Measurements from ENCODE around the gene TMEM259. TPM values are rescaled to one million over a fixed set of nuclear protein-coding genes. Genes with fewer than 3 reads are reported as not detected.
"Not testable (repeated sequence)": the region's sequence is repeated elsewhere in the genome, so short reads cannot be mapped to it uniquely, and the experiment has no call there.

Gene TMEM259
- total RNA-seq, 1 donor from 2014 or later, result 119 TPM

DNA sequence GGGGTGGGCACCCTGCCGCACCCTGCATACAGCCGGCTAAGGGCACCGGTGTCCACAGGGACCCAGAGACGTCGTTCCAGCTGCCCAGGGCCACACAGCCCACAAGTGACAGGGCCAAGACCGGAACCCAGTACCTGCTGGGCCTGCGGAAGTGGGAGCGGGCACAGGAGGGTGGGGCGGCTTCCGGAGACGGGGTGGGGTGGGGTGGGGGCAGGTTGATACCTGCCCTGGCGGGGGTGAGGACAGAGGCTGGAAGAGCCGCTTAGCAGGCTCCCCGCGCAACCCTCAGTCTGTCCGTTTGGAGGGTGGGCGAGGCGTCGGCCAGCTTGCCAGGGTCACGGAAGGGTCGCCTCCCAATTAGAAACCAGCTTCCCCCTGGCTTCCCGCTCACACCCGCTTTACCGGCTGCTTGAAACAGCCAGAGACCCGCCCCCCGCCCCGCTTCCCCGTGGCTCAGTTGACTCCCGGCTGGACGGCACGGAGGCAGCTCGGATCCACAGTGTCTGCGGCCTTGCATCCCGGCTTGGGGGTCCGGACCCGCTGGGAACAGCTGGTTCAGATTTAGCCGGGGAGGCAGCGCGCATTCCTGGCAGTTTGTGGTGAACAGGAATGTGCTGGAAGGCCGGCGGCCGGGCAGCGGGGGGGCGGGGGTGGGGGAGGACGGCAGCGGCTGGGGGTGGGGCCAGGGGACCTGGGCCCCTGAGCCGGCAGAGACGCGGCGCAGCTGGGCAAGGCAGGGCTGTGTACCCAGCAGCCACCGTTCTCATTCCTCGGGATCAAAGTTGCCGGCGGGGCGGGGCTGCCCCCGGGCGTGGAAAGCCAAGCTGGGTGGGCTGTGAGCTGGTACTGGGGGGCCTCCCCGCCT lies 7.4 kb upstream of the TMEM259 start:
- TF ChIP-seq, protein P1, sequence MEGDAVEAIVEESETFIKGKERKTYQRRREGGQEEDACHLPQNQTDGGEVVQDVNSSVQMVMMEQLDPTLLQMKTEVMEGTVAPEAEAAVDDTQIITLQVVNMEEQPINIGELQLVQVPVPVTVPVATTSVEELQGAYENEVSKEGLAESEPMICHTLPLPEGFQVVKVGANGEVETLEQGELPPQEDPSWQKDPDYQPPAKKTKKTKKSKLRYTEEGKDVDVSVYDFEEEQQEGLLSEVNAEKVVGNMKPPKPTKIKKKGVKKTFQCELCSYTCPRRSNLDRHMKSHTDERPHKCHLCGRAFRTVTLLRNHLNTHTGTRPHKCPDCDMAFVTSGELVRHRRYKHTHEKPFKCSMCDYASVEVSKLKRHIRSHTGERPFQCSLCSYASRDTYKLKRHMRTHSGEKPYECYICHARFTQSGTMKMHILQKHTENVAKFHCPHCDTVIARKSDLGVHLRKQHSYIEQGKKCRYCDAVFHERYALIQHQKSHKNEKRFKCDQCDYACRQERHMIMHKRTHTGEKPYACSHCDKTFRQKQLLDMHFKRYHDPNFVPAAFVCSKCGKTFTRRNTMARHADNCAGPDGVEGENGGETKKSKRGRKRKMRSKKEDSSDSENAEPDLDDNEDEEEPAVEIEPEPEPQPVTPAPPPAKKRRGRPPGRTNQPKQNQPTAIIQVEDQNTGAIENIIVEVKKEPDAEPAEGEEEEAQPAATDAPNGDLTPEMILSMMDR (IDR thresholded peaks at IDR 0.05; ENCODE audit: borderline replicate concordance), result no peak
- intact Hi-C loops (cut with micrococcal nuclease), result loop anchor here (5.0 kb wide), 1 partner anchor 74 kb away; the partner anchor contains the start of gene GPX4
- Histone ChIP-seq H3K4me3 (peak overlapping the region; percentile 84), H3K27me3 (ENCODE audit: low read depth) (no peaks in the 10 kb centered on the region), H3K4me1 (peaks cover 52% of the 10 kb centered on the region), H3K27ac (replicated peaks) (peak overlapping the region; percentile 94), H3K9me3 (replicated peaks) (no peaks in the 10 kb centered on the region), H3K36me3 (peaks cover 18% of the 10 kb centered on the region)
- DNase-seq, result peak; percentile 61

DNA sequence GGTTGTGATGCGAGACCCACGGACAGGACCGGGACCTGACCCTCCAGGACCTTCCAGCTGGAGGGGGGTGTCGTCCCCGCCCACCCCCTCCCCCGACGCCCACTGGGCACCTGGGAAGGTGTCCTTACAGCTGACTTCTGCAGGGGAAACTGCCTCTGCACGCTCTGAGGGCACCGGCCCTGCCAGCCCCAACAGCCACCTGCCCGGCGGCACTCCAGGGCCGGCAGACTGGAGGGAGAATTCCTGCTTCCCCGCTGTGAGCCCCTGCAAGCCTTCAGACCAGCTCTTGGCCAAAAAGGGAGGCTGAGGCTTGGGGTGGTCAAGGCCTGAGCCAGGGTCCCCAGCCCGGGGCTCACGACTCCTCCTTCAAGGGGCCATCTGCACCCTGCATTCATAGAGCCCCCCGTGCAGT lies 6.7 kb upstream of the TMEM259 start:
- H3K4me1 ChIP-seq, result peaks cover 58% of the 10 kb centered on the region
- H3K4me3 ChIP-seq, result peak overlapping the region; percentile 84
- DNase-seq, result peak; percentile 18
- H3K36me3 ChIP-seq, result peaks cover 12% of the 10 kb centered on the region
- no peaks in the 10 kb centered on the region for H3K9me3 ChIP-seq (replicated peaks)
- TF ChIP-seq, protein P1 (IDR thresholded peaks at IDR 0.05; ENCODE audit: borderline replicate concordance), result no peak
- intact Hi-C loops (cut with micrococcal nuclease), result loop anchor here (5.0 kb wide), 1 partner anchor 75 kb away; the partner anchor contains the start of gene GPX4
- peak overlapping the region; percentile 94 for H3K27ac ChIP-seq (replicated peaks)
- no peaks in the 10 kb centered on the region for H3K27me3 ChIP-seq (ENCODE audit: low read depth)

DNA sequence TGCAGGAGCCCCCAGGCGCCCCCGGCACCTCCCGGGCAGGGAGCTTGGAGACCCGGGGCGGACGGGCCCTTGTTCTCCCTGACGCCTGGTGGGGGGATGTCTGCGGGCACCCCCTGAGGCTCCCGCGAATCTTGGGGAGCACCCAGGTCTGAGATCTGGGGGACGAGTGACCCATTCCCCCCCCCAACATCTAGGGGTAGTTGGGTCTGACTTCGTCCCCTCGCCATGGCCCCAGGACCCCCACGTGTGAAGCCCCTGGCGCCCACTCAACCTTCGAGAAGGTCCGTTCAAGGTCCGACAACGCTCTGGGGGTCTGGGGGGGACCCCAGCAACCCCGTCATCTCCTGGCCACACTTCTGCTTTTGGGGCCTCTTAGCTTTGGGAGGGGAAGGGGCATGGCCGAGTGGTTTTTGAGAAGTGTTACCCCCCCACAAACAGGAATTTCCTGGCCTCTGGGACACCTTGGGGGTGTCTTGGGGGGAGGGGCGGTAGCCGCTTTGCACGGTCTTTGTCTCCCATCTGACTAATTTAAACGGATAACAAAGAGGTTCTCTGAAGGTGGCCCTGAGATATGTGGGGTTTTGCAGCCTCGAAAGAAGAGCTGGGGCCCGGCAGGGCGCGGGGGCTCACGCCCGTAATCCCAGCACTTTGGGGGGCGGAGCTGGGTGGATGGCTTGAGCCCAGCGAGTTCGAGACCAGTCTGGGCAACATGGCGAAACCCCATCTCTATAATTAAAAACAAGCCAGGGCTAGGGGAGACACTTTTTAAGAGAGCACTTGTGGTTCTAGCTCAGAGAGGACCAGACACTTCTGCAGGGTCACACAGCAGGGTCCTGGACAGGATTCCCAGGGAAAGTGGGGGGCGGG lies 6.1 kb upstream of the TMEM259 start:
- Histone ChIP-seq H3K27ac (replicated peaks) (peak overlapping the region; percentile 94), H3K9me3 (replicated peaks) (no peaks in the 10 kb centered on the region), H3K36me3 (peaks cover 5% of the 10 kb centered on the region), H3K27me3 (ENCODE audit: low read depth) (no peaks in the 10 kb centered on the region), H3K4me1 (peaks cover 65% of the 10 kb centered on the region), H3K4me3 (peak overlapping the region; percentile 84)
- TF ChIP-seq, protein P1 (IDR thresholded peaks at IDR 0.05; ENCODE audit: borderline replicate concordance), result no peak
- DNase-seq, result peak; percentile 18
- intact Hi-C loops (cut with micrococcal nuclease), result loop anchor here (5.0 kb wide), 1 partner anchor 75 kb away; the partner anchor contains the start of gene GPX4

DNA sequence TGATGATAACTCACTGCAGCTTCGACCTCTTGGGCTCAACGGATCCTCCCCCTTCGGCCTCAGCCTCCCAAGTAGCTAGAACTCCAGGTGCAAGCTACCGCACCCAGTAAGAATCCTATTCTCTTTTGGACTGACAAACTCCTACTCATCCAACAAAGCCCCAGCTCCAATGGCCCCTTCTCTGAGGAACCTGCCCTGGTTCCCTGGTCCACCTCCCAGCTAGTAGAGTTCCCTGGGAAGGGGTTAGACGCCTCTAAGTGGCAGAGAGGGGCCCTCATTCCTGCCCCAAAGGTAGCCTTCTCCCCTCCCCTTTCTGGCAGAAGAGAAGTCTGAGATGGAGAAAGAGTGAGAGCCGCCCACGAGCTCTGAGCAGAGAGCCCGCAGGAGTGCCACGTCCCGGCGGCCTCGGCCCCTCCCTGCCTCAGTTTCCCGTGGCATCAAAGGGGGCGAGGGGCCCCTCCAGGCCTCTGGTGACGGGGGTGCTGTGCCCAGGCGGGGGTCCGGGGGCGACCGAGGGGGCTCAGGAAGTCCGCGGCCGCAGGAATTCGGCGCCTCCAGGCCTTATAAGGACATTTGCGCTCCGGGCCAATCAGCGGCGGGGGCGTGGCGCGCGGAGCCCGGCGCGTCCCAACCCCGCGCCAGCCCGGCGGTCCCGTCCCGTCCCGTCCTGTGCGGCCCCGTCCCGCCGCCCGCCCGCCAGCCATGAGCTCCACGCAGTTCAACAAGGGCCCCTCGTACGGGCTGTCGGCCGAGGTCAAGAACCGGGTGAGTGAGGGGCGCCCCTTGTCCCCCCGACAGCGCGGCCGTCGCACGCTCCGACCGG lies 5.2 kb upstream of the TMEM259 start, which contains the start of gene CNN2:
CNN2 (plus strand) TSS at position 649 of the 823 bp plus-strand sequence; CDS start at position 703, 54 bp downstream.
- H3K27ac ChIP-seq (replicated peaks), result peak within 1 kb of the TSS; percentile 94
- intact Hi-C loops (cut with micrococcal nuclease), result loop anchor here (5.0 kb wide), 1 partner anchor 76 kb away; the partner anchor contains the start of gene GPX4
- no peaks in the 10 kb centered on the region for H3K27me3 ChIP-seq (ENCODE audit: low read depth)
- no peaks in the 10 kb centered on the region for H3K36me3 ChIP-seq
- DNase-seq, result peak; percentile 84
- peaks cover 70% of the 10 kb centered on the region for H3K4me1 ChIP-seq
- H3K9me3 ChIP-seq (replicated peaks), result no peaks in the 10 kb centered on the region
- TF ChIP-seq, protein P1 (IDR thresholded peaks at IDR 0.05; ENCODE audit: borderline replicate concordance), result no peak
- H3K4me3 ChIP-seq, result peak within 1 kb of the TSS; percentile 84

DNA sequence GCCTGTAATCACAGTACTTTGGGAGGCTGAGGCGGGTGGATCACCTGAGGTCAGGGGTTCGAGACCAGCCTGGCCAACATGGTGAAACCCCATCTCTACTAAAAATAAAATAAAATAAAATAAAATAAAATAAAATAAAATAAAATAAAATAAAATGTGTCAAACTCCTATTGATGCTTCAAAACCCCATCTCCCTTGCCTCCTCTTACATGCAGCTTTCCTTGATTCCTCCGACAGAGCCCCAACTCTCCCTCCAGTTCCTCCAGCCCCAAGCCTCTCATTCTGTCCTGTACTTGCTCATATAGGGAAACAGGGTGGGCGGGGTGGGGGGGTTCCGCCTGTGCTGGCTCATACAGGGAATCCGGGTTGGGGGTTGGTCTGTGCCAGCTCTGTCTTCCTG lies 4.2 kb upstream of the TMEM259 start:
- Histone ChIP-seq H3K27ac (replicated peaks) (peak overlapping the region; percentile 94), H3K4me1 (peaks cover 69% of the 10 kb centered on the region)
- intact Hi-C loops (cut with micrococcal nuclease), result loop anchor here (5.0 kb wide), 1 partner anchor 77 kb away; the partner anchor contains the start of gene GPX4
- not testable (repeated sequence) for H3K4me3 ChIP-seq; DNase-seq; H3K9me3 ChIP-seq (replicated peaks); H3K36me3 ChIP-seq; H3K27me3 ChIP-seq (ENCODE audit: low read depth)

DNA sequence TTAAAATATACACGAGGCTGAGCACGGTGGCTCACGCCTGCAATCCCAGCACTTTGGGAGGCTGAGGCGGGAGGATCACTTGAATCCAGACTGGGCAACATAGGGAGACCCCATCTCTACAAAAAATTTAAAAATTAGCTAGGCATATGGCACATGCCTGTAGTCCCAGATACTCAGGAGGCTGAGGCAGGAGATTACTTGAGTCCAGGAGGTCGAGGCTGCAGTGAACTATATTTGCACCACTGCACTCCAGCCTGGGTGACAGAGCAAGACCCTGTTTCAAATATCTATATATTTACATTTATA lies 2.9 kb upstream of the TMEM259 start:
- H3K27me3 ChIP-seq (ENCODE audit: low read depth); H3K4me3 ChIP-seq; intact Hi-C loops (cut with micrococcal nuclease); H3K9me3 ChIP-seq (replicated peaks); DNase-seq; H3K36me3 ChIP-seq: not testable (repeated sequence)
- Histone ChIP-seq H3K27ac (replicated peaks) (peak overlapping the region; percentile 96), H3K4me1 (peaks cover 74% of the 10 kb centered on the region)
